HG02885 (cell line): Measurements from ENCODE around the gene CLASRP.

Experiments used
- ATAC-seq: cut with Tn5 transposase; IDR thresholded peaks from one replicate; pipeline ENCODE4 v1.9.1; 2021; ENCODE audit warnings: mild to moderate bottlenecking; ENCODE audit not compliant: unreplicated experiment, poor library complexity

CLASRP gene

GRCh38 chr19:45020071-45020470 is 18.8 kb upstream of the CLASRP start:
- no peak for ATAC-seq

GRCh38 chr19:45021971-45022370 is 16.9 kb upstream of the CLASRP start:
- no peak for ATAC-seq

GRCh38 chr19:45023048-45023447 is 15.8 kb upstream of the CLASRP start:
- no peak for ATAC-seq

DNA sequence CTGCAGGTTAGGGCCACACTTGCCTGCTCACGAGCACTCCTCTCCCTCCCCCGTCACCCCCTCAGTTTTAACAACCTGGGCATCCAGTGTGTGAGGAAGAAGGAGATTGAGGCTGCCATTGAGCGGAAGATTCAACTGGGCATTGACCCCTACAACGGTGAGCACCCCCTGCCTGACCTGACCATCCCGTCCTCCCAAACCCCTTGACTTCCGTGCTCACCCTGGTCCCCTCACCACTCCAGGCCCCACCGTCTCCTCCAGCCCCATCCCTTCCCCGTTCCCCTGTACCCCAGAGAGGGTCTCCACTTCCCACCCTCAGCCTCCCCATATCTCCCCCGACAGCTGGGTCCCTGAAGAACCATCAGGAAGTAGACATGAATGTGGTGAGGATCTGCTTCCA is 13.6 kb upstream of the CLASRP start:
- ATAC-seq = no peak

DNA sequence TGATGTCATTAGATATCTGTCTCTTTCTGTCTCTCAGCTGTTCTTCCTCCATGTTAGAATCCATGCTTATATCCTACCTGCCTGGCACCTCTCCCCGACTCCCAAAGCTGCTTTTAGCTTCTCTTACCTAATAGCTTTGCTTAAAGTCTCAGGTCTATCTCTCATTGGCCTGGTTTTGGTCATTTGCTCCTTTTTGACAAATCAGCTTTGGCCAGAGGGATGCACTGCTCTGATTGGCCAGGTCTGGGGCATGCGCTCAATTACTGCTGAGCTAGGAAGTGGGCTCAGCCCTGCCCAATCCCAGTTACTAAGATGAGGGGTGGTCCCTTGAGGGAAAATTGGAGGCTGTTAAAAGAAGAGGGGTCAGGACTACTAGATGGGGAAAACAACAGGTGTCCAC is 11.5 kb upstream of the CLASRP start:
- ATAC-seq = no peak

DNA sequence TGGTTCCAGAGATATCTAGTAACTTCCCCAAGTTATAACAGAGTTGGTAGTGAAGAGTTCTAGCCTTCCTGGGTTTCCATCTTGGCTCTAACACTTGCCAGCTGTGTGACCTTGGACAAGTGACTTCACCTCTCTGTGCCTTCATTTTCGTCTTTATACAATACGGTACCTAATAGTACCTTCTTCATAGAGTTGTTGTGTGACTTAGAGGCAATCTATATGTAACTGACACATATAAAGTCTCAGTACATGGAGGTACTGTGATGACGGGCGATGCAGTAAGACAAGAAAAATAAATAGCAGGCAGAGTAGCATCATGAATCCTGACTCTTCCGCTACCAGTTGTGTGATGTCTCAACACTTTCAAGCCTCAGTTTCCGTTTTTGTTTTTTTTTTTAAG is 8.0 kb upstream of the CLASRP start:
- no peak for ATAC-seq

GRCh38 chr19:45032421-45032820 is 6.4 kb upstream of the CLASRP start:
- no peak for ATAC-seq

DNA sequence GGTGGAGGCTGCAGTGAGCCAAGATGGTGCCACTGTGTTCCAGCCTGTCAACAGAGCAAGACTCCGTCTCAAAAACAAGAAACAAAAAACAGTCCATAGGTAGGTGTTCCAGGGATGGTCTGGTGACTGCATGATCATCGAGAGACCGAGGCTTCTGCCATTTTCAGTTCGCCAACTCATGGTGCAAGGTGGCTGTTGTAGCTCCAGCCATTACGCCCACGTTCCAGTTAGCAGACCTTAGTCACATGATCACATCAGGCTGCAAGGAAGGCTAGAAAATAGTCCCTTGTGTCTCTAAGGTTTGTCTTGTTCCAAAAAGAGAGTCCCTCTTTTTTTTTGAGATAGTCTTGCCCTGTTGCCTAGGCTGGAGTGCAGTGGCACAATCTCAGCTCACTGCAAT is 3.1 kb upstream of the CLASRP start:
- ATAC-seq = no peak

GRCh38 chr19:45037393-45038169 is 1.3 kb upstream of the CLASRP start:
- ATAC-seq = no peak

GRCh38 chr19:45040059-45040771 is 1.4 kb downstream of the CLASRP start:
- ATAC-seq = no peak

- no peak for ATAC-seq
These were observed 2.3 kb downstream of the CLASRP start for GRCh38 chr19:45041125-45041524.

- ATAC-seq = no peak
These were observed 7.0 kb downstream of the CLASRP start for GRCh38 chr19:45045671-45046353.

DNA sequence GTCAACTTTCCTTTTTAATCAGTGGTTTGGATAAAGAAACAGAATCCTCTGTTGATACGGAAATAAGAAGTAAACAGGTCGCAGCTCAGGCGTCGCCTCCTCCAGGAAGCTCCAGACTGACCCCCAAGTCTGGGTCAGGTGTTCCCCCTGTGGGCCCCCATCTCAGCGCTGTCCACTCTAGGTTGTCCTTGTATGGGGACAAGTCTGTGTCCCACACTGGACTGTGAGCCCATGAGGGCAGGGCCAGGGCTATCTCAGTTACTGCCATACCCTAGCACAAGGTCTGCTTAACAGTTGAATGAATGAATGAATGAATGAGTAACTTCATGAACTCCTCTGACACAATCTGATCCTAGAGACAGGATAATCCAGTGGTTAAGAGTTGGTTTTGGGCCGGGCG is 7.5 kb downstream of the CLASRP start:
- no peak for ATAC-seq

DNA sequence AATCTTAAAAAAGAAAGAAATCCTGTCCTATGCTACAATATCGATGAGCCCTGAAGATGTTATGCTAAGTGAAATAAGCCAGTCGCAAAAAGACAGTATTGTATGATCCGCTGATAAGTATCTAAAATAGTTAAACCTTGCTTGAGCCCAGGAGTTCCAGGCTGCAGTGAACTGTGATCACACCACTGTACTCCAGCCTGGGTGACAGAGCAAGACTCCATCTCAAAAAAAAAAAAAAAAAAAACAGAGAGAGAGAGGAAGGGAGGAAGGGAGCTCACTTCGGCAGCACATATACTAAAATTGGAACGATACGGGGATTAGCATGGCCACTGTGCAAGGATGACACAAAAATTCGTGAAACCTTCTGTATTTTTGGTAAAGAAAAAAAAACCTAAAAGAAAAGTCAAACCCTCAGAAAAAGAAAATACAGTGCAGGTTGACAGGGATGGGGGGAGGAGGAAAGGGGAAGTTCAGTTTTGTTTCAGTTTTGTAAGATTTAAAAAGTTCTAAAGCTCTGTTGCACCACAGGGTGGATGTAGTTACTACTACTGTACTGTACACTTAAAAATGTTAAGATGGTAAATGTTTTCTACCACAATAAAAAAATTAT is 8.4 kb downstream of the CLASRP start:
- ATAC-seq = peak; percentile 64

GRCh38 chr19:45049073-45049736 is 10.4 kb downstream of the CLASRP start:
- ATAC-seq = no peak

DNA sequence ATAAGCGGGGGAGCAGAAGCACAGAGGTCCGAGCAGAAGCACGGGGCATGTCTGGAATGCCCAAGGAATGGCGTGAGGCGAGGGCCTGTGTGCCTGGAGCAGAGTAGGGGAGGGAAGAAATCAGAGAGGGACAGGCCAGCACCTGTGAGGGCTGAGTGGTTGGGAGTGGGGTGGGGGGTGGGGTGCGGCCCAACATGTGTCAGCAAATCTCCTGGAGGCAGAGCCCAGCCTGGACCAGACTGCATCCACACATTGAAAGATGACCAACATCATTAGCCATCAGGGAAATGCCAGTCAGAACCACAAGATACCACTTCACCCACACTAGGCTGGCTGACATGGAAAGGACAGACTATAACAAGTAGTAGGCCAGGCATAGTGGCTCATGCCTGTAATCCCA is 11.2 kb downstream of the CLASRP start:
- ATAC-seq = no peak

DNA sequence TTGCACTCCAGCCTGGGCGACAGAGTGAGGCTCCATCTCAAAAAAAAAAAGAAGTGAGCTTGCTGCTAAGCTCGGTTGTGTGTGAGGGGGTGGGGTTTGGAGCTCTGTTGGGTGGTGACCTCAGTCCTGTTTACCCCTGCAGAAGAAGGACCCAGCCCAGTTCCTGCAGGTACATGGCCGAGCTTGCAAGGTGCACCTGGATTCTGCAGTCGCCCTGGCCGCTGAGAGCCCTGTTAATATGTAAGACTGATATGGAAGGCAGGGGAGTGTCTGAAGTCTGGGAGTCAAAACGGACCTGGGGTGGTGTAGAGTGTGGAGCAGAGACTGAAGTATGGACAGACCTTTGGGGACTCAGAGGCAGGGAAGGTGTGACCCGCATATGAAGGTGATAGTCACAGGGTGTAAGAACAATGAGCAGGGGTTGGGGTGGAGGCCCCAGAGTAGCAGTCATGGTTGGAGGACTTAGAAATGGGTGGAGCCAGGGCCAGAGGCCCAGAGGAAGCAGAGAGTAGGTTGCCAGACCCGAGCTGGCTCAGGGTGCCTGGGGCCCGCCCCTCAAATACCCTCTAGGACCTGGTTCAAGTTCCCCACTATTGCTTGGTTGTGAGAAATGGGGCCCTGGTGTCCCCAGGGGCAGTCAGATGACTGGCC is 13.2 kb downstream of the CLASRP start:
- no peak for ATAC-seq

DNA sequence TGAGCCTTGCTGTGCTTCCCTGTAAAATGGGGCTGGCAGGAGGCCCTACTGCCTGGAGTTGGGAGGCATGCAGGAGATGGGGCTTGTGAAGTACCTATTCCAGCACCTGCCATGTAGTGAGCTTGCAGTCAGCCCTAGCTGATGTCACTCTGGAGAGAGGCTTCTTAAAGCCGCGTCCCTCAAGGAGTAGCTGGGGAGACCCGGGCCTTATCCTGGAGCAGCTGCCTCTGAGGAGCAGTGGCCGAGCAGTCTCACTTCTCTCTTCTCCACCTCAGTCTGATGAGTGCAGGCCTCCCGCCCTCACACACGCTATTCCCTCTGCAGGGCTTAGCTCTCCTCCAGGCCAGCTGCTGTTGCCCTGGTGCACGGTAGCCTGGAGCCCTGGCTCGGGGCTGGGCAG is 18.0 kb downstream of the CLASRP start:
- no peak for ATAC-seq

GRCh38 chr19:45057444-45057843 is 18.6 kb downstream of the CLASRP start:
- no peak for ATAC-seq

GRCh38 chr19:45058622-45059159 is 19.8 kb downstream of the CLASRP start:
- no peak for ATAC-seq
